Osteoblast (primary cell): ENCODE measurements around the gene KCND3. TPM values are rescaled to one million over a fixed set of nuclear protein-coding genes. Genes with fewer than 3 reads are reported as not detected.

ENCODE experiments used
- DNase-seq: peaks from one replicate; pipeline ENCODE4 v3.0.0; 2011; ENCODE audit warnings: low spot score, mixed read lengths; ENCODE audit not compliant: insufficient read length; ENCODE audit errors: missing footprints
- H2AFZ ChIP-seq: 2 replicates; pipeline ENCODE4 v1.6.0; 2011; ENCODE audit warnings: mild to moderate bottlenecking, low read length
- H3K27ac ChIP-seq: 2 replicates; pipeline ENCODE4 v1.5.1; 2011; ENCODE audit warnings: mild to moderate bottlenecking, low read depth, low read length, moderate library complexity
- H3K27me3 ChIP-seq: 2 replicates; pipeline ENCODE4 v1.6.0; 2012; ENCODE audit warnings: mild to moderate bottlenecking, control low read depth, inconsistent platforms, low read length, moderate library complexity; ENCODE audit not compliant: insufficient read depth
- H3K36me3 ChIP-seq: 2 replicates; pipeline ENCODE4 v1.5.1; 2011; ENCODE audit warnings: mild to moderate bottlenecking, low read length, control low read depth, moderate library complexity; ENCODE audit not compliant: insufficient read depth
- H3K4me1 ChIP-seq: 2 replicates; pipeline ENCODE4 v1.5.1; 2011; ENCODE audit warnings: mild to moderate bottlenecking, low read length, control low read depth, moderate library complexity; ENCODE audit not compliant: insufficient read depth
- H3K4me2 ChIP-seq: 2 replicates; pipeline ENCODE4 v1.6.0; 2011; ENCODE audit warnings: mild to moderate bottlenecking, low read length; ENCODE audit not compliant: insufficient read depth
- H3K4me3 ChIP-seq: fragments of 200-600 bp; sonication (generic); 3 replicates; pipeline ENCODE4 v1.5.1; 2012; ENCODE audit warnings: mild to moderate bottlenecking, low read length, inconsistent platforms; ENCODE audit not compliant: insufficient read depth
- H3K79me2 ChIP-seq: 2 replicates; pipeline ENCODE4 v1.6.0; 2012; ENCODE audit warnings: mild to moderate bottlenecking, low read length, control low read depth, inconsistent platforms; ENCODE audit not compliant: insufficient read depth
- H3K9me3 ChIP-seq: 2 replicates; pipeline ENCODE4 v1.5.1; 2011; ENCODE audit warnings: low read depth, low read length, control low read depth
- H4K20me1 ChIP-seq: 2 replicates; pipeline ENCODE4 v1.6.0; 2012; ENCODE audit warnings: mild to moderate bottlenecking, low read length, control low read depth; ENCODE audit not compliant: insufficient read depth
- CTCF ChIP-seq: IDR thresholded peaks from 2 replicates; pipeline ENCODE4 v1.5.1; 2011; ENCODE audit warnings: mild to moderate bottlenecking, low read depth, low read length, moderate library complexity; ENCODE audit errors: extremely low read depth
- total RNA-seq: library from RNA; depleted of rRNA; stranded (reverse); fragments of >200 nt; gene quantifications from 2 replicates; pipeline ENCODE4 v1.2.3, GENCODE V29; 2012

Gene KCND3
- total RNA-seq, 1 donor: 3.6 TPM

- Histone ChIP-seq H2AFZ (no peak overlapping the region), H3K27ac (no peak overlapping the region), H3K4me2 (no peak overlapping the region), H3K4me3 (no peak overlapping the region), H3K36me3 (peaks cover 15% of the 10 kb centered on the region), H4K20me1 (peaks cover 32% of the 10 kb centered on the region), H3K4me1 (peaks cover 32% of the 10 kb centered on the region), H3K27me3 (no peaks in the 10 kb centered on the region), H3K79me2 (peaks cover 46% of the 10 kb centered on the region), H3K9me3 (no peaks in the 10 kb centered on the region)
- no peak for TF ChIP-seq CTCF
- no peak for DNase-seq
Observed at GRCh38 chr1:111730706-111731105, 258.8 kb downstream of the KCND3 start.

- TF ChIP-seq CTCF: no peak
- Histone ChIP-seq H3K4me1 (peaks cover 26% of the 10 kb centered on the region), H3K27ac (no peak overlapping the region), H3K4me3 (no peak overlapping the region), H3K9me3 (no peaks in the 10 kb centered on the region), H3K79me2 (peaks cover 44% of the 10 kb centered on the region), H3K4me2 (no peak overlapping the region), H3K27me3 (no peaks in the 10 kb centered on the region), H2AFZ (no peak overlapping the region), H3K36me3 (peaks cover 15% of the 10 kb centered on the region), H4K20me1 (peaks cover 32% of the 10 kb centered on the region)
- DNase-seq: no peak
Observed at GRCh38 chr1:111729946-111730681, 259.4 kb downstream of the KCND3 start.

GRCh38 chr1:111729271-111729921 lies 260.1 kb downstream of the KCND3 start:
- Histone ChIP-seq H3K4me1 (peaks cover 20% of the 10 kb centered on the region), H3K27me3 (no peaks in the 10 kb centered on the region), H2AFZ (no peak overlapping the region), H3K9me3 (no peaks in the 10 kb centered on the region), H3K4me2 (no peak overlapping the region), H4K20me1 (peaks cover 32% of the 10 kb centered on the region), H3K36me3 (peaks cover 15% of the 10 kb centered on the region), H3K79me2 (peaks cover 41% of the 10 kb centered on the region), H3K27ac (no peak overlapping the region), H3K4me3 (no peak overlapping the region)
- DNase-seq: no peak
- TF ChIP-seq CTCF: no peak

- no peak overlapping the region for H2AFZ ChIP-seq
- DNase-seq: no peak
- no peaks in the 10 kb centered on the region for H3K27me3 ChIP-seq
- peaks cover 7% of the 10 kb centered on the region for H3K4me1 ChIP-seq
- H3K36me3 ChIP-seq: peaks cover 15% of the 10 kb centered on the region
- no peak overlapping the region for H3K4me2 ChIP-seq
- H3K9me3 ChIP-seq: no peaks in the 10 kb centered on the region
- TF ChIP-seq CTCF: no peak
- peaks cover 29% of the 10 kb centered on the region for H3K79me2 ChIP-seq
- no peak overlapping the region for H3K27ac ChIP-seq
- peaks cover 32% of the 10 kb centered on the region for H4K20me1 ChIP-seq
- no peak overlapping the region for H3K4me3 ChIP-seq
Observed at GRCh38 chr1:111727056-111727455, 262.4 kb downstream of the KCND3 start.
